Measurements from ENCODE around the gene TRAPPC3L. TPM values are rescaled to one million over a fixed set of nuclear protein-coding genes. Genes with fewer than 3 reads are reported as not detected.

TRAPPC3L gene
- under 1 TPM in 1 of 2 donors, not detected in 1; 0.39 TPM for total RNA-seq
- 0.37 TPM for polyA plus RNA-seq (ENCODE audit: insufficient read depth, low read depth, low replicate concordance)
- long read RNA-seq, donor 1: 0 reads
- long read RNA-seq, donor 2: 0 reads

GRCh38 chr6:116545651-116546050, at the start of gene TRAPPC3L:
TRAPPC3L (minus strand) TSS chr6:116545684; CDS start chr6:116545514, 170 bp downstream.
- 58 to 59% methylated on average over 4 of the region's 4 CpGs for WGBS, 2 donors
- H3K4me1 ChIP-seq: no peaks in the 10 kb centered on the region
- intact Hi-C loops (cut with DNase I; ENCODE audit: low total_unique reads): no loop called here
- no peak for DNase-seq
- no peaks in the 10 kb centered on the region for H3K9me3 ChIP-seq
- H3K27me3 ChIP-seq: no peaks in the 10 kb centered on the region
- H3K27ac ChIP-seq: no peak within 1 kb of the TSS
- H3K36me3 ChIP-seq (ENCODE audit: low read depth, missing control alignments): no peaks in the 10 kb centered on the region
- TF ChIP-seq CTCF (IDR thresholded peaks at IDR 0.05) (no peak), POLR2A (IDR thresholded peaks at IDR 0.05) (no peak)
- H3K4me3 ChIP-seq: no peak within 1 kb of the TSS

GRCh38 chr6:116595247-116595646, 49.8 kb upstream of the TRAPPC3L start:
- H3K27me3 ChIP-seq: no peaks in the 10 kb centered on the region
- H3K4me1 ChIP-seq: no peaks in the 10 kb centered on the region
- WGBS, 2 donors: 90 to 93% methylated on average over 3 of the region's 3 CpGs
- no peak overlapping the region for H3K27ac ChIP-seq
- intact Hi-C loops (cut with DNase I; ENCODE audit: low total_unique reads): no loop called here
- TF ChIP-seq CTCF (IDR thresholded peaks at IDR 0.05) (no peak), POLR2A (IDR thresholded peaks at IDR 0.05) (no peak)
- H3K9me3 ChIP-seq: no peaks in the 10 kb centered on the region
- no peak overlapping the region for H3K4me3 ChIP-seq
- H3K36me3 ChIP-seq (ENCODE audit: low read depth, missing control alignments): no peaks in the 10 kb centered on the region
- no peak for DNase-seq

- DNase-seq: no peak
- Histone ChIP-seq H3K27ac (no peak overlapping the region), H3K36me3 (ENCODE audit: low read depth, missing control alignments) (no peaks in the 10 kb centered on the region), H3K4me1 (no peaks in the 10 kb centered on the region), H3K4me3 (no peak overlapping the region), H3K9me3 (no peaks in the 10 kb centered on the region), H3K27me3 (no peaks in the 10 kb centered on the region)
- TF ChIP-seq POLR2A (IDR thresholded peaks at IDR 0.05) (no peak), CTCF (IDR thresholded peaks at IDR 0.05) (no peak)
- 97 to 99% methylated on average over 2 of the region's 2 CpGs for WGBS, 2 donors
- intact Hi-C loops (cut with DNase I; ENCODE audit: low total_unique reads): no loop called here
Observed at GRCh38 chr6:116586738-116587137, 41.3 kb upstream of the TRAPPC3L start.

- Histone ChIP-seq H3K36me3 (ENCODE audit: low read depth, missing control alignments) (no peaks in the 10 kb centered on the region), H3K4me3 (no peak overlapping the region), H3K27me3 (no peaks in the 10 kb centered on the region), H3K9me3 (no peaks in the 10 kb centered on the region), H3K4me1 (no peaks in the 10 kb centered on the region), H3K27ac (no peak overlapping the region)
- intact Hi-C loops (cut with DNase I; ENCODE audit: low total_unique reads): no loop called here
- TF ChIP-seq CTCF (IDR thresholded peaks at IDR 0.05): no peak
- no peak for TF ChIP-seq POLR2A (IDR thresholded peaks at IDR 0.05)
- DNase-seq: no peak
Observed at GRCh38 chr6:116586276-116586675, 40.8 kb upstream of the TRAPPC3L start.

GRCh38 chr6:116580198-116580597, 34.7 kb upstream of the TRAPPC3L start:
- TF ChIP-seq CTCF (IDR thresholded peaks at IDR 0.05) (no peak), POLR2A (IDR thresholded peaks at IDR 0.05) (no peak)
- no peaks in the 10 kb centered on the region for H3K9me3 ChIP-seq
- DNase-seq: no peak
- no peaks in the 10 kb centered on the region for H3K4me1 ChIP-seq
- H3K27me3 ChIP-seq: no peaks in the 10 kb centered on the region
- WGBS, 2 donors: 71 to 91% methylated on average over 2 of the region's 2 CpGs
- intact Hi-C loops (cut with DNase I; ENCODE audit: low total_unique reads): no loop called here
- no peak overlapping the region for H3K4me3 ChIP-seq
- H3K36me3 ChIP-seq (ENCODE audit: low read depth, missing control alignments): no peaks in the 10 kb centered on the region
- H3K27ac ChIP-seq: no peak overlapping the region
